HepG2 (cell line): ENCODE measurements around the gene TBX3. TPM values are rescaled to one million over a fixed set of nuclear protein-coding genes. Genes with fewer than 3 reads are reported as not detected.

Experiments
- ATAC-seq: fragments of 200-7000 bp; cut with Tn5 transposase; 3 replicates; pipeline ENCODE4 v1.9.1; 2020; ENCODE audit warnings: mild to moderate bottlenecking, moderate library complexity
- BruUV-seq: library from RNA; stranded (reverse); fragments of 400-500 nt; replicated peaks from 2 replicates; lab custom pipeline; 2021; lab: Mats Ljungman, UMichigan
- CTCF ChIA-PET: fragments of 300-600 bp; formaldehyde crosslinking; extraction: SDS; loops from one replicate; lab custom pipeline; 2021; ENCODE audit warnings: low total read pairs, inconsistent platforms, low intra/inter-chr PET ratio; lab: Yijun Ruan, JAX
- POLR2A ChIA-PET: fragments of 350-600 bp; sonication (Branson Sonifier 250); formaldehyde crosslinking; loops from one replicate; lab custom pipeline; 2020; ENCODE audit warnings: antibody characterized with exemption, inconsistent platforms; lab: Yijun Ruan, JAX
- DNase-seq: peaks from one replicate; pipeline ENCODE4 v3.0.0-alpha.2; 2015; ENCODE audit warnings: low spot score
- FAIRE-seq: peaks from 3 replicates; lab custom pipeline; 2011; peaks lifted over from hg19 to GRCh38; lab: Jason Lieb, UNC
- H2AFZ ChIP-seq: one replicate; pipeline ENCODE4 v1.6.1; 2011; ENCODE audit warnings: low read length, inconsistent platforms
- H3K27ac ChIP-seq: fragments of 300-600 bp; 3 replicates; pipeline ENCODE4 v1.8.0; 2011; ENCODE audit warnings: mixed run types, mild to moderate bottlenecking, mixed read lengths, low read length, inconsistent platforms; ENCODE audit not compliant: insufficient read depth; ENCODE audit errors: extremely low read length
- H3K27me3 ChIP-seq, 2 experiments: fragments of 200-600 bp in 1 of 2; 2 replicates in 1 of 2; 3 replicates in 1 of 2; pipeline versions ENCODE4 v1.6.0 to v1.8.0; 2011; ENCODE audit warnings: low read length in 2 of 2, mild to moderate bottlenecking in 2 of 2, moderate library complexity in 2 of 2, inconsistent platforms in 1 of 2; ENCODE audit not compliant: insufficient read depth in 2 of 2, control insufficient read depth in 1 of 2
- H3K36me3 ChIP-seq, 2 experiments: fragments of 200-600 bp in 1 of 2; replicated peaks in 1 of 2; 2 replicates in 1 of 2; 3 replicates in 1 of 2; pipeline versions ENCODE4 v1.5.1 to v1.8.0; 2011; ENCODE audit warnings: low read length in 2 of 2, inconsistent platforms in 1 of 2; ENCODE audit not compliant: insufficient read depth in 2 of 2, control insufficient read depth in 1 of 2
- H3K4me1 ChIP-seq: 2 replicates; pipeline ENCODE4 v1.5.1; 2012; ENCODE audit warnings: low read length, inconsistent platforms; ENCODE audit not compliant: insufficient read depth
- H3K4me2 ChIP-seq: 2 replicates; pipeline ENCODE4 v1.6.0; 2011; ENCODE audit warnings: low read depth, low read length, inconsistent platforms
- H3K4me3 ChIP-seq, 3 experiments: fragments of 200-600 bp in 1 of 3; sonication (generic), shearing (Covaris generic) in 1 of 3; replicated peaks in 1 of 3; 2 replicates each; pipeline ENCODE4 v1.5.1; 2011 to 2016; ENCODE audit warnings: low read length in 3 of 3, inconsistent platforms in 2 of 3, low read depth in 2 of 3, mild to moderate bottlenecking in 2 of 3, control low read depth in 1 of 3, mixed read lengths in 1 of 3; ENCODE audit not compliant: insufficient read depth in 1 of 3
- H3K79me2 ChIP-seq: one replicate; pipeline ENCODE4 v1.6.1; 2011; ENCODE audit warnings: low read length, inconsistent platforms; ENCODE audit not compliant: insufficient read depth
- H3K9ac ChIP-seq: 2 replicates; pipeline ENCODE4 v1.6.0; 2011; ENCODE audit warnings: mild to moderate bottlenecking, low read depth, low read length, inconsistent platforms; ENCODE audit not compliant: insufficient read depth
- H3K9me3 ChIP-seq: 2 replicates; pipeline ENCODE4 v1.5.1; 2012; ENCODE audit warnings: mild to moderate bottlenecking, low read length
- H4K20me1 ChIP-seq: 2 replicates; pipeline ENCODE4 v1.6.0; 2011; ENCODE audit warnings: inconsistent platforms, mild to moderate bottlenecking, low read length, moderate library complexity; ENCODE audit not compliant: insufficient read depth
- FOXP1 ChIP-seq, 2 experiments: fragments of 450-650 bp in 1 of 2; IDR thresholded peaks; 2 replicates each; pipeline ENCODE4 v1.6.1; 2017 to 2018; ENCODE audit warnings: antibody characterized with exemption in 1 of 2
- KDM6A ChIP-seq: IDR thresholded peaks from 2 replicates; pipeline ENCODE4 v1.6.1; 2016; ENCODE audit warnings: low read depth
- POGZ ChIP-seq: sonication (generic); formaldehyde crosslinking; IDR thresholded peaks from 2 replicates; pipeline ENCODE4 v1.4.0; 2020; ENCODE audit warnings: mild to moderate bottlenecking, missing genetic modification reagents
- RXRA ChIP-seq: sonication (generic); formaldehyde crosslinking; IDR thresholded peaks from 2 replicates; pipeline ENCODE4 v1.5.1; 2020; ENCODE audit warnings: missing genetic modification reagents
- SNAPC4 ChIP-seq: sonication (generic); formaldehyde crosslinking; IDR thresholded peaks from 2 replicates; pipeline ENCODE4 v1.4.0; 2020; ENCODE audit warnings: mild to moderate bottlenecking, missing genetic modification reagents
- ZBTB14 ChIP-seq: sonication (generic); formaldehyde crosslinking; IDR thresholded peaks from 2 replicates; pipeline ENCODE4 v1.4.0; 2020; ENCODE audit warnings: missing genetic modification reagents
- ZBTB33 ChIP-seq: sonication (generic); formaldehyde crosslinking; IDR thresholded peaks from 2 replicates; pipeline ENCODE4 v1.4.0; 2020; ENCODE audit warnings: missing genetic modification reagents
- ZNF441 ChIP-seq: sonication (generic); formaldehyde crosslinking; IDR thresholded peaks from 2 replicates; pipeline ENCODE4 v1.7.0; 2021; ENCODE audit warnings: missing genetic modification reagents, borderline replicate concordance
- ZNF577 ChIP-seq: sonication (generic); formaldehyde crosslinking; IDR thresholded peaks from 2 replicates; pipeline ENCODE4 v1.4.0; 2020; ENCODE audit warnings: mild to moderate bottlenecking, low read depth, missing genetic modification reagents, borderline replicate concordance
- ZNF652 ChIP-seq: IDR thresholded peaks from 2 replicates; pipeline ENCODE4 v1.6.1; 2016; ENCODE audit warnings: low read depth, borderline replicate concordance
- ZNF772 ChIP-seq: sonication (generic); formaldehyde crosslinking; IDR thresholded peaks from 2 replicates; pipeline ENCODE4 v1.5.0; 2020; ENCODE audit warnings: mild to moderate bottlenecking, missing genetic modification reagents
- ZNF777 ChIP-seq: sonication (generic); formaldehyde crosslinking; IDR thresholded peaks from 2 replicates; pipeline ENCODE4 v1.4.0; 2020; ENCODE audit warnings: missing genetic modification reagents
- ZNF83 ChIP-seq: sonication (generic); formaldehyde crosslinking; IDR thresholded peaks from 2 replicates; pipeline ENCODE4 v1.4.0; 2020; ENCODE audit warnings: missing genetic modification reagents, mild to moderate bottlenecking, borderline replicate concordance
- WGBS: methylation state at CpG from one replicate; pipeline ENCODE4 v1.1.6; 2017; ENCODE audit warnings: low lambda C conversion rate; 5-methylcytosine and 5-hydroxymethylcytosine counted together
- in situ Hi-C: cut with HindIII; loops from 2 replicates; pipeline ENCODE4 v1.10.0; 2017; ENCODE audit warnings: low pct_unique_long_range_greater_than_20kb; ENCODE audit not compliant: extremely low pct_ligation_motif_present
- intact Hi-C: fragments of 100-400 bp; cut with micrococcal nuclease; formaldehyde crosslinking; loops from one replicate; pipeline ENCODE4 v1.10.0; 2022; ENCODE audit not compliant: unreplicated experiment
- polyA plus RNA-seq, 8 experiments: library from polyadenylated mRNA; depleted of rRNA in 3 of 8; stranded (reverse) in 7 of 8; unstranded in 1 of 8; fragments of >200 nt; fragmentation: Illumina TruSeq in 4 of 8; extraction: Trizol in 4 of 8; gene quantifications; 2 replicates each; pipeline versions ENCODE4 v1.2.1 to v1.2.3, GENCODE V29; 2011 to 2016; ENCODE audit warnings: low read depth in 4 of 8, missing spikeins in 1 of 8, mixed read lengths in 1 of 8; ENCODE audit not compliant: insufficient read depth in 1 of 8
- total RNA-seq, 5 experiments: library from RNA; depleted of rRNA; stranded (reverse); fragments of >200 nt; fragmentation: Illumina TruSeq; extraction: Trizol; gene quantifications; 2 replicates each; pipeline ENCODE4 v1.2.3, GENCODE V29; 2016; ENCODE audit warnings: low read depth in 1 of 5

Gene TBX3
- total and polyA plus RNA-seq, 2 of the 13 experiments (the other 11 are each of a cell fraction or from before 2014, with no cell fraction given), result 27.1 to 42.4 TPM

GRCh38 chr12:114636723-114637480 is 47.1 kb downstream of the TBX3 start:
- no peak overlapping the region for H3K27ac ChIP-seq
- intact Hi-C loops, result no loop called here
- ATAC-seq, result peak; percentile 63
- no peak for FAIRE-seq
- peak overlapping the region; percentile 77 for H2AFZ ChIP-seq
- H3K4me3 ChIP-seq, result 0 out of 6 replicates have a peak overlapping the region, but pooled peaks of 1 of the 3 experiments have one; percentile 7
- peak overlapping the region; percentile 36 for H3K4me2 ChIP-seq
- H3K4me1 ChIP-seq, result peaks cover 48% of the 10 kb centered on the region
- no peaks in the 10 kb centered on the region for H3K27me3 ChIP-seq
- in situ Hi-C loops, result no loop called here
- peak overlapping the region; percentile 37; the same call in 1 of the 2 replicates for H3K9ac ChIP-seq
- DNase-seq, result no peak
- BruUV-seq, result no TSS peak
- ChIA-PET POLR2A (interaction anchor here (1.4 kb wide), 1 partner anchor 19 kb away, joined by 3 read pairs; no protein-coding TSS in a partner anchor), CTCF (interaction anchor here (1.0 to 1.6 kb wide), 3 partner anchors 12 to 128 kb away, joined by 3 read pairs; no protein-coding TSS in a partner anchor)
- H4K20me1 ChIP-seq, result no peaks in the 10 kb centered on the region
- H3K79me2 ChIP-seq, result no peaks in the 10 kb centered on the region
- WGBS, result 49% methylated on average over 12 of the region's 15 CpGs
- no peaks in the 10 kb centered on the region for H3K36me3 ChIP-seq
- no peaks in the 10 kb centered on the region for H3K9me3 ChIP-seq
- TF ChIP-seq FOXP1 (IDR thresholded peaks at IDR 0.05), result no peak
- no peak for TF ChIP-seq FOXP1 (CRISPR knock-in tag; IDR thresholded peaks at IDR 0.05)
- no peak for TF ChIP-seq POGZ (CRISPR knock-in tag)
- no peak for TF ChIP-seq ZNF777 (CRISPR knock-in tag)
- no peak for TF ChIP-seq RXRA (CRISPR knock-in tag)
- peak; percentile 77 for TF ChIP-seq ZNF652 (CRISPR knock-in tag)
- no peak for TF ChIP-seq ZNF83 (CRISPR knock-in tag)
- no peak for TF ChIP-seq ZNF441 (CRISPR knock-in tag)
- TF ChIP-seq ZNF577, result no peak
- no peak for TF ChIP-seq ZBTB33 (CRISPR knock-in tag)
- no peak for TF ChIP-seq KDM6A (CRISPR knock-in tag)
- TF ChIP-seq ZBTB14 (CRISPR knock-in tag), result no peak
- TF ChIP-seq SNAPC4 (CRISPR knock-in tag), result no peak
- no peak for TF ChIP-seq ZNF772 (CRISPR knock-in tag)
